AG10803 (cell line): ENCODE measurements around the gene OVCA2.
A peak's percentile ranks its signal among the peaks of the same experiment; 100 is the strongest.

Experiments used
- DNase-seq: peaks from one replicate; pipeline ENCODE4 v3.0.0; 2010; ENCODE audit warnings: low read depth
- H3K4me3 ChIP-seq: 2 replicates; pipeline ENCODE4 v1.5.1; 2011; ENCODE audit warnings: mild to moderate bottlenecking, low read length, control low read depth
- CTCF ChIP-seq: conservative IDR thresholded peaks from 2 replicates; pipeline ENCODE4 v1.5.1; 2011; ENCODE audit warnings: mild to moderate bottlenecking, low read length, control low read depth, inconsistent platforms

OVCA2 gene

GRCh38 chr17:2042933-2043332 lies 1.1 kb downstream of the OVCA2 start:
- no peak for TF ChIP-seq CTCF
- peak overlapping the region; percentile 91 for H3K4me3 ChIP-seq
- DNase-seq, result no peak

DNA sequence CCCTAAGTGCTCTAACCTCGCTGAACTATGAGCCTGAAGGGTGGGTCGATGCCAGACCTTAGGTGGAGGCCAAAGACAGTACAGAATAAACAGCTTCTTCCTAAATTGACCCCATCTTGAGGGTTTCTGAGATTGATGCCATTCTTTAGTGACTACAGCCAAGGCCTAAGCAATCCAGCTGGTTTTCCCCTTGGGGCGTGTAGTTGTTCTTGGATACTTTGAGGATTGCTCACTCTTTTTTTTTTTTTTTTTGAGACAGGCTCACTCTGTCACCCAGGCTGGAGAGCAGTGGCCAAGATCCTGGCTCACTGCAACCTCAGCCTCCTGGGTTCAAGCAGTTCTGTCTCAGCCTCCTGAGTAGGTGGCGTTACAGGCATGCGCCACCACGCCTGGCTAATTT lies 2.0 kb downstream of the OVCA2 start:
- no peak overlapping the region for H3K4me3 ChIP-seq
- peak; percentile 88 for DNase-seq
- no peak for TF ChIP-seq CTCF

DNA sequence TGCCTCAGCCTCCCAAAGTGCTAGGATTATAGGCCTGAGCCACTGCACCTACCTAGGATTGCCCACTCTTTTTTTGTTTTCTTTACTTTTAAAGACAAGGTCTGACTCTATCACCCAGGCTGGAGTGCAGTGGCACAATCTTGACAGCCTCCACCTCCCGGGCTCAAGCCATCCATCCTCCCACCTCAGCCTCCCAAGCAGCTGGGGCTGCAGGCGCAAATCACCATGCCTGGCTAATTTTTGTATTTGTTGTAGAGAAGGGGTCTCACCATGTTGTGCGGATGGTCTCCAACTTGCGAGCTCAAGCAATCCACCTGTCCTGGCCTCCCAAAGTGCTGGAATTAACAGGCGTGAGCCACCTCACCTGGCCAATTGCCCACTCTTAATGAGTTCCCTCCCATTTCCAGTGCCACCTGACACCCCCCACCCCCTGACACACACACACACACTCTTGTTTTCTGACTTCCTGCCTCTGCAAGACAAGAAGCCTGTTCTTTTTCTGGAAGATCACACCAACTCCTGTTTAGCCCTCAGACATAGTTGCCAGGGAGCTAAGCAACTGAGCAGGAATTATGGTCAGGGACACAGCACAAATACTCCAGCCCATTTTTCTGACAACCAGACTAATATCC lies 2.6 kb downstream of the OVCA2 start:
- TF ChIP-seq CTCF, result no peak
- no peak for DNase-seq
- H3K4me3 ChIP-seq, result no peak overlapping the region

DNA sequence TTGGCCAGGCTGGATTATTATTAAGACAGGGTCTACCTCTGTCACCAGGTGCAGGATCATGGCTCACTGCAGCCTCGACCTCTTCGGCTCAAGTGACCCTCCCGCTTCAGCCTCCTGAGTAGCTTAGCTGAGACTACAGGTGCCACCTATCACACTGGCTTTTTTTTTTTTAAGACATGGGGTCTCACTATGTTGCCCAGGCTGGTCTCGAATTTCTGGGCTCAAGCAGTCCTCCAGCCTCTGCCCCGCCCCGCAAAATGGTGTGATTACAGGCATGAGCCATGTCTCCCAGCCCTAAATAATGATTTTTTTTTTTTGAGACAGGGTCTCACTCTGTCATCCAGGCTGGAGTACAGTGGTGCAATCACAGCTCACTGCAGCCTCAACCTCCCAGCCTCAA lies 5.8 kb downstream of the OVCA2 start:
- no peak overlapping the region for H3K4me3 ChIP-seq
- no peak for DNase-seq
- TF ChIP-seq CTCF, result no peak

DNA sequence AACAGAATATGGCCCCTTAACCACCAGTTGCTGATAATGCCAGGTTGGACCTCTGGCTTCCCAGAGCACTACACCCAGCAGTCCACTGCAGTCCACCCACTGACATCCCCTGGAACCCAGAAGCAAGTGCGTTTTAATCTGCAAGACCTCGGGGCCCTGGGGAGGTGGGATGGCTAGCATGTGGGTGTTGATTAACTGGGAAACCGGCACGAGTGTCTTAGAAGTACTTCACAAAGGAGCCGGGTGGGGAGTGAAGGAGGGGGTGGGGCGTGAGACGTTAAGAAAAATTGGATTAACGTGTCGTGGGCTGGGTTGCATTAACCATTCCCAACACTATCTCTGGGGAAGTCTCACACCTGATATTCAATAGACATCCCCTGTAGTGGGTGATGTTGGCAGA lies 7.0 kb downstream of the OVCA2 start:
- DNase-seq, result no peak
- H3K4me3 ChIP-seq, result peak overlapping the region; percentile 77
- TF ChIP-seq CTCF, result no peak

DNA sequence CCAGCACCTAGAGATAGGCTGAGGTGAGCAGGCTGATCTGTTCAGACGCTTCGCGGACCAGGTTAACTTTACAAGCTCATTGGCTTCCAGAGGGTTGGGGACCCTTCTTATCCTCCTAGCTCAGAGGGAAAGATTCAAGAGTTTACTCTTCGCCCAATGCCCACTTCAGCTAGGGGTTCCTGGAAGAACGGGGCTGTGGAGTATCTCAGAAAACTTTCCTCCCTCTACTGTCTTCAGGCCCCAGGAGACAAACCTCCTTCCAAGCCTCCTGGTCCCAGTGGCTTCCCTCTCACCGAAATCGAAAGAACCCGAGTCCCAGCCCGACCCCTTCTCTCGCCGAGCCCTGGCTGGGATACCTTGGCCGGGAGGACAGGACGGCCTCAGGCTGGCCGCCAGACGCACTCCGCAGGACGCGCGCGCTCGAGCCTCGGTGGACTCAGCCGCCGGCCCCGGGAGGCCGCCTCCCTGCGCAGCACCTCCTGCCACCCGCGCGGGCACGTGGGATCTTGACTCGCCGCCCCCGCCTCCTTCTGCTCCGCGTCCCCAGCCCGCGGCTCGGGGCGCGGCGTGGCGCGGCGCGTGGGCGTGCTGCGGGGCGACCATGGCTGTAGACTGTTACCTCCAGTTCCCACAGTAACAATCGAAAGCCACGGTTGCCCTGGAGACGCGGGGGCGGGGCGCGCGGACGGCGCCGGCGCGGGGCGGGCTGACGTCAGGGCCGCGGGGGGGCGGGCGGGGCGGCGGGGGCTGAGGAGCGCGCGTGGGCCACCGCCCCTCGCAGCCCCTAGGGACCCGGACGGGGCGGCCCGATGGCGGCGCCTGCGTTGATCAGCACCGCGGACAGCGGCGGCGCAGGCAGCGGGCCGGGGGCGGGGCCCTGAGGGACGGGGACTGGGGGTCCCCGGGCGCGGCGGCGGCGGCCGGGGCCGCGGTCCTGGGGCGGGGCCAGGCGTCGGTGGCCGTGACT lies 7.8 kb downstream of the OVCA2 start:
- H3K4me3 ChIP-seq, result peak overlapping the region; percentile 77
- no peak for TF ChIP-seq CTCF
- DNase-seq, result peak; percentile 81
